Effector memory CD4-positive, alpha-beta T cell (primary cell): Measurements from ENCODE around the gene P2RX1.
"Not testable (repeated sequence)": the region's sequence is repeated elsewhere in the genome, so short reads cannot be mapped to it uniquely, and the experiment has no call there.

ENCODE experiments used
- DNase-seq, 3 donors: peaks; one replicate each; pipeline ENCODE4 v3.0.0-alpha.2; 2020
- H3K27ac ChIP-seq: 2 replicates; pipeline ENCODE4 v1.7.0; 2013; ENCODE audit warnings: mild to moderate bottlenecking, low read length, moderate library complexity; ENCODE audit not compliant: insufficient read depth, poor library complexity, severe bottlenecking
- H3K27me3 ChIP-seq: replicated peaks from 2 replicates; pipeline ENCODE4 v1.7.0; 2013; ENCODE audit warnings: mild to moderate bottlenecking, low read length; ENCODE audit not compliant: insufficient read depth, control insufficient read depth, poor library complexity, severe bottlenecking
- H3K36me3 ChIP-seq: 2 replicates; pipeline ENCODE4 v1.7.0; 2013; ENCODE audit warnings: mild to moderate bottlenecking, low read length, moderate library complexity; ENCODE audit not compliant: control insufficient read depth, insufficient read depth
- H3K4me1 ChIP-seq: 2 replicates; pipeline ENCODE4 v1.7.0; 2013; ENCODE audit warnings: low read length, mild to moderate bottlenecking; ENCODE audit not compliant: control insufficient read depth, insufficient read depth, poor library complexity, severe bottlenecking
- H3K4me3 ChIP-seq: 2 replicates; pipeline ENCODE4 v1.7.0; 2013; ENCODE audit warnings: low read length, low read depth, mild to moderate bottlenecking; ENCODE audit not compliant: insufficient read depth, poor library complexity, severe bottlenecking
- H3K9me3 ChIP-seq: 2 replicates; pipeline ENCODE4 v1.7.0; 2013; ENCODE audit warnings: mild to moderate bottlenecking, low read length, moderate library complexity; ENCODE audit not compliant: control insufficient read depth

P2RX1 gene

DNA sequence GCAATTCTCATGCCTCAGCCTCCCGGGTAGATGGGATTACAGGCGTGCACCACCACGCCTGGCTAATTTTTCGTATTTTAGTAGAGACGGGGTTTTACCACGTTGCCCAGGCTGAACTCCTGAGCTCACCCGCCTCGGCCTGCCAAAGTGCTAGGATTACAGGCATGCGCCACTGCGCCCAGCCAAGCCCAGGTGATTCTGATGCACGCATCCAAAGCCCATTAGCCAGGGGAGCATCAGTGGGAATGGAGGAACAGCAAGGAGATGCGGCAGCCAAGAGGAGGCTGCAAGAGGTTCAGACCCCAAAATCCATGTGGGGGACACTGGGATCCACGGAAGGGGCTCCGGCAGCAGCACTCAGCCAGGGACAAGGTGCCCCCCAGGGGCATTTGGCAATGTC is 35.9 kb upstream of the P2RX1 start:
- H3K9me3 ChIP-seq: no peaks in the 10 kb centered on the region
- DNase-seq: no peak
- H3K36me3 ChIP-seq: peaks cover 70% of the 10 kb centered on the region
- H3K4me1 ChIP-seq: no peaks in the 10 kb centered on the region
- no peaks in the 10 kb centered on the region for H3K27me3 ChIP-seq
- no peak overlapping the region for H3K27ac ChIP-seq
- no peak overlapping the region for H3K4me3 ChIP-seq

DNA sequence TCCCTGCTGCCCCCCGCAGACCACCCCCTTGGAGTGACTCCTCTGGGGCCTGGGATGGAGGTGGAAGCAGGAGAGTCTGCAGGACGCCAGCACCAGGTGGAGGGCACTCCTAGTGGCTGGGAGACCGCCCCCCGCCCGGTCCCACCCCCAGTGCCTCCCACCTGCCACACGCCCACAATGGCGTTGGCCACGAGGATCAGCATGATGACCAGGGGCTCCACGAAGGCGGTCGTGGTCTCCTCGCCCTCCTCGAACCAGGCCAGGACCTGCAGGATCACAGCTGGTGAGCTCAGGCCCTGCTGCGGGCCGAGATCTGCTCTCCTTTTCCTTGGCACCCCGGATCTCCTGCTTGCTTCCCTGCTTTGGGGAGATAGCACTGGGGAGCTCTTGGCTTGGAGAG is 35.2 kb upstream of the P2RX1 start:
- no peak overlapping the region for H3K4me3 ChIP-seq
- no peaks in the 10 kb centered on the region for H3K27me3 ChIP-seq
- H3K27ac ChIP-seq: no peak overlapping the region
- H3K4me1 ChIP-seq: no peaks in the 10 kb centered on the region
- no peak for DNase-seq
- no peaks in the 10 kb centered on the region for H3K9me3 ChIP-seq
- peaks cover 71% of the 10 kb centered on the region for H3K36me3 ChIP-seq

DNA sequence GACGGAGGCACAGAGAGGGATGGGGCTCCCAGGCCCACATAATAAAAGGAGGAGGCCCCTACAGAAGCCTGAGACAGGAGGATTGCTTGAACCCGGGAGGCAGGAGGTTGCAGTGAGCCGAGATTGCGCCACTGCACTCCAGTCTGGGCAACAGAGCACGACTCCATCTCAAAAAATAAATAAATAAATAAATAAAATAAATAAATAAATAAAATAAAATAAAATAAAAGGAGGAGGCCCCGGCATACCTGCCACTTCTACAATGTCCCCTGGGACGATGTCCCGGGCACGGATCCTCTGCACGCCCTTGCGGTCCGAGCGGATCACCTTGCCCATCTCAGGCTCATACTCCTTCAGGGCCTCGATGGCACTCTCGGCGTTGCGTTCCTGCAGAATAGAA is 34.7 kb upstream of the P2RX1 start:
- no peak for DNase-seq
- no peak overlapping the region for H3K27ac ChIP-seq

DNA sequence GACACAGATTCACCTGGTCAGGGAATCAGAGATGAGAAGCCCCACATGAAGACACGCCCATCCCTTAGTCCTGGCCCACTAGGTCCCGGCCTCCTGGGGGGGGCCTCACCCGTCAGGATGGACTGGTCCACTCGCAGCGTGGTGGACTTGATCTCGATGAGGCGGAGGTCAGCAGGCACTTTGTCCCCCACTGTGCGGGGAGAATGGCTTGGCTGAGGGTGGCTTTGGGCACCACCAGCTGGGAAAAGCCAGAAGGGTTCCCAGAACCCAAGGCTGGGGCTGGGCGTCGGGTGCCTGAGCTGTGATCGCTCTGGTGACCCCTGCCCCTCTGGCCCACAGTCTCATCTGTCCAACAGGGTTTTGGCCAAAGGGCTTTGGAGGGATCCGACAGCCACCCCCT is 34.3 kb upstream of the P2RX1 start:
- Histone ChIP-seq H3K4me3 (no peak overlapping the region), H3K27me3 (no peaks in the 10 kb centered on the region), H3K36me3 (peaks cover 73% of the 10 kb centered on the region), H3K27ac (no peak overlapping the region), H3K9me3 (no peaks in the 10 kb centered on the region), H3K4me1 (no peaks in the 10 kb centered on the region)
- DNase-seq: no peak

More for the DNA sequence above, 34.7 kb upstream of the P2RX1 start:
- Histone ChIP-seq H3K4me1 (no peaks in the 10 kb centered on the region), H3K36me3 (peaks cover 69% of the 10 kb centered on the region), H3K9me3 (no peaks in the 10 kb centered on the region), H3K27me3 (no peaks in the 10 kb centered on the region), H3K4me3 (no peak overlapping the region)

DNA sequence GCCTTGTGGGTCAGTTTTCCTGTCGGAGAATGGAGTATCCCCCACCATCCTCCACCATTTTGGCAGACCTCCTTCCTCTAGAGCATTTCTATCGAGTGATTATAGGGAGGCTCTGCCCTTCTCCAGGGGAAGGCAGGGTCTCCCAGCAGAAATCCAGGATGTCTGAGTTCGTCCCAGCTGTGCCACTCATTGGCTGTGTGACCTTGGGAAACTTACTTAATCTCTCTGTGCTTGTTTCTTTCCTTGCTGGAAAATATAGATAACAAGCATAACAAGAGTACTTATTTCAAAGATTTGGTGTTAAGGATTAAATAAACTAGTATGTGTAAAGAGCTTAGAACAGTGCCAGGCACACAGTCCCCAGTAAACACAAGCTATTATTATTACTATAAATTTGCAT is 33.2 kb upstream of the P2RX1 start:
- no peaks in the 10 kb centered on the region for H3K9me3 ChIP-seq
- no peak overlapping the region for H3K4me3 ChIP-seq
- no peak overlapping the region for H3K27ac ChIP-seq
- peaks cover 74% of the 10 kb centered on the region for H3K36me3 ChIP-seq
- H3K4me1 ChIP-seq: no peaks in the 10 kb centered on the region
- no peaks in the 10 kb centered on the region for H3K27me3 ChIP-seq
- DNase-seq: no peak

DNA sequence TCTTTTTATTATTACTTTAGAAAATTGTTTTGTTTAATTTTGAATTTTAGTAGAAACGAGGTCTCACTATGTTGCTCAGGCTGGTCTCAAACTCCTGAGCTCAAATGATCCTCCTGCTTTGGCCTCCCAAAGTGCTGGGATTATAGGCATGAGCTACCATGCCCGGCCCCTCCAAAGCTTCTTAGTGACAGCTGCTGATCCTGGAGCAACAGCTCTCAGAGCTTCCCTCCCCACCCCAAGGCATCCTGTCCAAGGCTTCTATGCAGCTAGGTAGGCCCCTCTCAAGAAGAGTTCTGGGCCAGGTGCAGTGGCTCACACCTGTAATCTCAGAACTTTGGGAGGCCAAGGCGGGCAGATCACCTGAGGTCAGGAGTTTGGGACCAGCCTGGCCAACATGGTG is 32.3 kb upstream of the P2RX1 start:
- H3K4me1 ChIP-seq, H3K27ac ChIP-seq, H3K4me3 ChIP-seq, H3K9me3 ChIP-seq, DNase-seq, H3K27me3 ChIP-seq: not testable (repeated sequence)
- H3K36me3 ChIP-seq: peaks cover 82% of the 10 kb centered on the region

DNA sequence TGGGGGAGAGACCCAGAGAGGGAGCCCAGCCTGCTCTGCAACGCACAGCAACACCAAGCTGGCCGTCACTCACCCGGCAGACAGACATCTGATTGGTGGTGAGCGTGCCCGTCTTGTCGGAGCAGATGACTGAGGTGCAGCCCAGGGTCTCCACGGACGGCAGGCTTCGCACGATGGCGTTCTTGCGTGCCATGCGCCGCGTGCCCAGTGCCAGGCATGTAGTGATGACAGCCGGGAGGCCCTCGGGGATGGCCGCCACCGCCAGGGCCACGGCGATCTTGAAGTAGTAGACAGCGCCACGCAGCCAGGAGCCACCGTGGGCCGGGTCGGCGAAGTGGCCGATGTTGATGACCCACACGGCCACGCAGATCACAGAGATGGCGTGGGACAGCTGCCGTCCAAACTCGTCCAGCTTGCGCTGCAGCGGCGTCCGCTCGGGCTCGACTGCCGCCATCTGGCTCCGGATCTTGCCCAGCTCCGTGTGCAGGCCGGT is 31.1 kb upstream of the P2RX1 start:
- Histone ChIP-seq H3K9me3 (no peaks in the 10 kb centered on the region), H3K27ac (no peak overlapping the region), H3K4me1 (no peaks in the 10 kb centered on the region), H3K36me3 (peaks cover 83% of the 10 kb centered on the region), H3K4me3 (no peak overlapping the region), H3K27me3 (no peaks in the 10 kb centered on the region)
- no peak for DNase-seq

DNA sequence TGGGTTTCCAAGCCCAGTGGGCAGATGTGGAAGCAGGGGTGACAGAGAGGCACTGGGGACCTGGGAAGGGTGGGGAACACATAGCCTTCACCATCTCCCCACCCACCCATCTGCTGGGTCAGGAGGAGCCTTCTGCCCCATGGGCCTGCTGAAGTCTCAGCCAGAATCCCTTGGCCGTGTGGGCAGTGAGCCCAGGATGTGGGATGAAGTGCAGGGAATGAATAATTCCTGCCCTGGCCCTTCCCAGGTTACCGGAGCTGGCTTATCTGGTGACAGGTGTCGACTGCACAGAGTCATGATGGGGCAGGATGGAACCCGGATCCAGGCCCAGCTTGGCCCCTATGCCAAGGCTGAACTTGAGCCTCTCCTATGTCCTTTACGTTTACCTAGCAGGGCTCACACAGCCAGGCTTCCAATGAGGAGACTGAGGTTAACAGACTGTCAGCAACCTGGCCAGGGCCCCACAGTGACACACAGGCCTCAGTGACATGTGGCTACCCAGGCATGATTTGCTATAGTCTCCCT is 30.5 kb upstream of the P2RX1 start:
- Histone ChIP-seq H3K4me1 (no peaks in the 10 kb centered on the region), H3K36me3 (peaks cover 83% of the 10 kb centered on the region), H3K9me3 (no peaks in the 10 kb centered on the region), H3K27me3 (no peaks in the 10 kb centered on the region), H3K4me3 (no peak overlapping the region), H3K27ac (no peak overlapping the region)
- DNase-seq: no peak

DNA sequence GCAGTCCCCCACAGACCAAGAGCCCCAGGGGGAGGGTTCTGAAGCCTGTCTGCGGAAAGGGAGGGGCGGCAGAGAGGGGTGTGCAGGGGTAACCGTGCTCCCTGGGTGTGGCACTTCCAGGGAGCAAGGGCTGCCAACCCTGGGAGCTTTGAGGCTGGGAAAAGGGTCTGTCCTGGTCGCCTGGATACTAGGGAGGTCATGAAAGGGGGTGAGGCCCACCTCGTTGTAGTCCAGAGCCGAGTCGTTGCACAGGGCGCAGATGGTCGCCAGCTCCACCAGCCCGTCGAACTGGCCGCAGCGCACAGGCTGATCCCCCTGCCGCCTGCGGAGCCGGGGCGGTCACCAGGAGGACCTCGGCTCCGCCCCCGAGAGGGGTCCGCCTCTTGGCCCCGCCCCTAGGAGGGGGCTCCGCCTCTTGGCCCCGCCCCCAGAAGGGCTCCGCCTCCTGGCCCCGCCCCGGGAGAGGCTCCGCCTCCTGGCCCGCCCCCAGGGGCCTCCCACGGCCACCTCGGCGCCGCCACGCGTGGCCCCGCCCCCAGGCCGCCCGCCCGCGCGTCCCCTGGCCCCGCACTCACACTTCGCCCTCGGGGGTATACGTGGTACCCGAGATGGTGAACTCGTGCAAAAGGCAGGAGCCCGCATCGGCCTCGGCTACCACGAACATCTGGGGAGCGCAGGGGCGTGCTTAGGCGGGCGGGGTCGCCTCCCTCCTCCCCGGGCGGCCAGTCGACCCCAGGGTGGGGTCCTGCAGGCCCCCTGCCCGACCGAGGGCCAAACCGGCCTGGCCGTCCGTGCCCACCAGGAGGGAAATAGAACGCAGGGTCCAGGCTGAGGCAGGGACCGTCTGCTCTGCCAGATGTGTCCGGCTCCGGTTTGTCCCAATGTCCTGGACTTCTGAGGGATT is 28.5 kb upstream of the P2RX1 start:
- no peak overlapping the region for H3K4me3 ChIP-seq
- peak; percentile 12 to 33 (median 31) for DNase-seq
- H3K4me1 ChIP-seq: no peaks in the 10 kb centered on the region
- peaks cover 84% of the 10 kb centered on the region for H3K36me3 ChIP-seq
- no peaks in the 10 kb centered on the region for H3K27me3 ChIP-seq
- H3K27ac ChIP-seq: no peak overlapping the region
- H3K9me3 ChIP-seq: no peaks in the 10 kb centered on the region

DNA sequence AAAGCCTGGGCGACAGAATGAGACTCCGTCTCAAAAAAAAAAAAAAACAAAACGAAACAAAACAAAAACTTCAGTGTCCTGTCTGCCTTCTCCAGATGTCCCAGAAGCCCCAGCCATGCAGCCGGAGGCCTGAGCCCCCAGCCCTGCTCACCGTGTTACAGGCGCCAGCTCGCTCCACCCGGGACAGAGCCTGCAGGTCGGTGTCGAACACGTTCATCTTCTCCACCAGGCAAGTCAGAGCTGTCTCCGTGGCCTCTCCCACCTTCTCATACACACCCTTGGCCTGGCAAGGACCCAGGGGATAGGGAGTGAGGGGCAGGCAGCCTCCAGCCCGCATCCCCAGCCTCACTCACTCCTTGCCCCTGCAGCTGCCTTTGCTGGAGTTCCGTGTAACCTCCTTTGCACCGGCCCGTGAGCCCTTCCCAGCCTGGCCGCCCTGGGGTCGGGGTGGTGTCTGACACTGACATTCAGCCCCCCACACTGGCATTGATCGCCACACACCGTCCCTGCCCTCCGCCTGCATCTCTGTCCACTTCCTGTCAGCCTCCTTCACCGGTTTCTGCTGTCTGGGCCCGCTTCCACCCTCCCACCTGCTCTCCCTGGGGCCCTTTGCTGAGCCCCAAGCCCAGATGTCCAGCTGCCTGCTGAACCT is 27.1 kb upstream of the P2RX1 start:
- peaks cover 82% of the 10 kb centered on the region for H3K36me3 ChIP-seq
- H3K27ac ChIP-seq: no peak overlapping the region
- no peaks in the 10 kb centered on the region for H3K9me3 ChIP-seq
- no peaks in the 10 kb centered on the region for H3K4me1 ChIP-seq
- no peak for DNase-seq
- no peaks in the 10 kb centered on the region for H3K27me3 ChIP-seq
- no peak overlapping the region for H3K4me3 ChIP-seq
